C4-2B (cell line): ENCODE data around the gene RRAGC.
A peak's percentile ranks its signal among the peaks of the same experiment; 100 is the strongest.

Experiments used
- ZFX ChIP-seq: fragments of 450-650 bp; IDR thresholded peaks from 2 replicates; pipeline ENCODE4 v1.6.1; 2017
- TF ChIP-seq, protein P1 (sequence below): fragments of 450-650 bp; conservative IDR thresholded peaks from 2 replicates; pipeline ENCODE4 v1.5.1; 2017; ENCODE audit warnings: mild to moderate bottlenecking

DNA sequence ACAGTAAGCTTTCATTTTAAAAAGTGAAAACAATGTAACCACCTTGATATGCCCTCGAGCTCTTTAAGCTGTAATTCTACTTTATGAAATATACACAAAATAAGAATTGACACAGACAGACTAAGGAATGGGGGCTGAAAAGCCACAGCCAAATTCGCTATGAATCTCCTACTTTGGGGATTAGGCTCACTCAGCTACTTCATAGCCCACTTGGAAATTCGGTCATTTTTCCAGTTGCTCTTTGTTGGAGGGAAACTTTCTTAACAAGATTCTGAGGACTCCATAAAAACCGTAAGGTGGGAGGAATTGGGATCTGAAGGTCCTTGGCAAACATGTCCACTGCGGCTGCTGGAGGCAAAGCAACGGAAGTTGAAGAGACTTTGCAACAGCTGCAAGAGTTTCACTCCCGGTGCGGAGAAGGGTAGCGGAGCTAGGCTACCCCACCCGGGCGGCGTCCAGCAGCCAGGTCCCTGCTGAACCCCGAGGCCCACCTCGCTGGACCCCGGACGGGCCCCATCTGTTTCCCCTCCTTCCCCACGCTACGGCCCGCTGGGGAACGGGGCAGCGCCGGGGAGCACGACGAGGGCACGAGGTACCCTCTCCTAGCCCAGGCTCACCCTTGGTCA lies 12.9 kb upstream of the RRAGC start:
- TF ChIP-seq, protein P1, sequence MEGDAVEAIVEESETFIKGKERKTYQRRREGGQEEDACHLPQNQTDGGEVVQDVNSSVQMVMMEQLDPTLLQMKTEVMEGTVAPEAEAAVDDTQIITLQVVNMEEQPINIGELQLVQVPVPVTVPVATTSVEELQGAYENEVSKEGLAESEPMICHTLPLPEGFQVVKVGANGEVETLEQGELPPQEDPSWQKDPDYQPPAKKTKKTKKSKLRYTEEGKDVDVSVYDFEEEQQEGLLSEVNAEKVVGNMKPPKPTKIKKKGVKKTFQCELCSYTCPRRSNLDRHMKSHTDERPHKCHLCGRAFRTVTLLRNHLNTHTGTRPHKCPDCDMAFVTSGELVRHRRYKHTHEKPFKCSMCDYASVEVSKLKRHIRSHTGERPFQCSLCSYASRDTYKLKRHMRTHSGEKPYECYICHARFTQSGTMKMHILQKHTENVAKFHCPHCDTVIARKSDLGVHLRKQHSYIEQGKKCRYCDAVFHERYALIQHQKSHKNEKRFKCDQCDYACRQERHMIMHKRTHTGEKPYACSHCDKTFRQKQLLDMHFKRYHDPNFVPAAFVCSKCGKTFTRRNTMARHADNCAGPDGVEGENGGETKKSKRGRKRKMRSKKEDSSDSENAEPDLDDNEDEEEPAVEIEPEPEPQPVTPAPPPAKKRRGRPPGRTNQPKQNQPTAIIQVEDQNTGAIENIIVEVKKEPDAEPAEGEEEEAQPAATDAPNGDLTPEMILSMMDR = no peak
- TF ChIP-seq ZFX = 0 out of 2 replicates have a peak, but pooled peaks have one; percentile 33
